H1 (cell line): ENCODE results near the gene HPN. TPM values are rescaled to one million over a fixed set of nuclear protein-coding genes. Genes with fewer than 3 reads are reported as not detected.

ENCODE experiments used
- CTCF ChIA-PET: fragments of 300-600 bp; sonication (Branson Sonifier 250); formaldehyde crosslinking; loops from one replicate; lab custom pipeline; 2021; ENCODE audit not compliant: partially characterized antibody; lab: Charles Lee
- POLR2A ChIA-PET: fragments of 300-600 bp; sonication (Branson Sonifier 250); formaldehyde crosslinking; loops from one replicate; lab custom pipeline; 2021; ENCODE audit warnings: inconsistent platforms; ENCODE audit not compliant: partially characterized antibody; lab: Charles Lee
- DNase-seq, 2 experiments: peaks; one replicate each; pipeline versions ENCODE4 v3.0.0 to v3.0.0-alpha.2; 2010 to 2022; ENCODE audit warnings: low spot score in 2 of 2, low read depth in 1 of 2, mixed read lengths in 1 of 2
- FAIRE-seq: peaks from 2 replicates; lab custom pipeline; 2011; peaks lifted over from hg19 to GRCh38; lab: Jason Lieb, UNC
- H2AFZ ChIP-seq: 2 replicates; pipeline ENCODE4 v1.8.1; 2012; ENCODE audit warnings: low read length, inconsistent platforms
- H2AK5ac ChIP-seq: 2 replicates; pipeline ENCODE4 v1.6.1; 2013; ENCODE audit warnings: low read depth, low read length
- H2BK120ac ChIP-seq: replicated peaks from 2 replicates; pipeline ENCODE3; 2013; ENCODE audit warnings: low read depth, low read length, inconsistent platforms
- H2BK12ac ChIP-seq: 2 replicates; pipeline ENCODE4 v1.6.1; 2013; ENCODE audit warnings: low read depth, low read length
- H2BK15ac ChIP-seq: 2 replicates; pipeline ENCODE4 v1.6.1; 2013; ENCODE audit warnings: low read length
- H2BK20ac ChIP-seq: 2 replicates; pipeline ENCODE4 v1.6.1; 2013; ENCODE audit warnings: low read length
- H2BK5ac ChIP-seq: 2 replicates; pipeline ENCODE4 v1.6.1; 2013; ENCODE audit warnings: low read depth, low read length
- H3K14ac ChIP-seq: 2 replicates; pipeline ENCODE4 v1.6.1; 2013; ENCODE audit warnings: inconsistent platforms; ENCODE audit not compliant: insufficient read length
- H3K18ac ChIP-seq: 2 replicates; pipeline ENCODE4 v1.6.1; 2013; ENCODE audit warnings: low read length; ENCODE audit errors: extremely low read depth
- H3K23ac ChIP-seq: 2 replicates; pipeline ENCODE4 v1.6.1; 2013; ENCODE audit warnings: inconsistent platforms; ENCODE audit not compliant: insufficient read length
- H3K23me2 ChIP-seq: 2 replicates; pipeline ENCODE4 v1.6.1; 2013; ENCODE audit warnings: low read depth, low read length
- H3K27ac ChIP-seq: 2 replicates; pipeline ENCODE4 v1.6.1; 2011; ENCODE audit warnings: low read depth, low read length, inconsistent platforms
- H3K27me3 ChIP-seq, 4 experiments: replicated peaks in 1 of 4; 1 replicate in 1 of 4; 2 replicates in 3 of 4; pipeline versions ENCODE4 v1.6.1 to v1.8.1; 2011 to 2013; ENCODE audit warnings: low read length in 3 of 4, mild to moderate bottlenecking in 3 of 4, inconsistent platforms in 2 of 4, mixed read lengths in 2 of 4, moderate library complexity in 1 of 4; ENCODE audit not compliant: control insufficient read depth in 3 of 4, insufficient read depth in 3 of 4; ENCODE audit errors: extremely low read depth in 1 of 4
- H3K36me3 ChIP-seq, 4 experiments: 2 replicates each; pipeline versions ENCODE4 v1.6.1 to v1.8.1; 2011 to 2013; ENCODE audit warnings: mild to moderate bottlenecking in 4 of 4, low read length in 3 of 4, moderate library complexity in 2 of 4, control low read depth in 1 of 4, inconsistent platforms in 1 of 4; ENCODE audit not compliant: insufficient read depth in 4 of 4, control insufficient read depth in 2 of 4
- H3K4ac ChIP-seq: replicated peaks from 2 replicates; pipeline ENCODE3; 2013; ENCODE audit warnings: low read length, low read depth, mixed read lengths, inconsistent platforms; ENCODE audit not compliant: insufficient read length
- H3K4me1 ChIP-seq, 4 experiments: replicated peaks in 1 of 4; 1 replicate in 1 of 4; 2 replicates in 3 of 4; pipeline versions ENCODE4 v1.6.1 to v1.8.1; 2011 to 2013; ENCODE audit warnings: low read length in 3 of 4, inconsistent platforms in 2 of 4, mixed read lengths in 1 of 4; ENCODE audit not compliant: insufficient read depth in 4 of 4, control insufficient read depth in 3 of 4
- H3K4me2 ChIP-seq, 2 experiments: 2 replicates each; pipeline versions ENCODE4 v1.6.1 to v1.8.1; 2011 to 2013; ENCODE audit warnings: low read depth in 2 of 2, low read length in 2 of 2, control low read depth in 1 of 2, inconsistent platforms in 1 of 2, mild to moderate bottlenecking in 1 of 2; ENCODE audit not compliant: insufficient read depth in 1 of 2
- H3K4me3 ChIP-seq, 4 experiments: fragments of 200-600, 300-600 bp in 1 of 4; sonication (generic), shearing (Covaris generic), sonication (Bioruptor Twin) in 1 of 4; 2 replicates each; pipeline versions ENCODE4 v1.5.1 to v1.8.1; 2011 to 2016; ENCODE audit warnings: low read length in 4 of 4, low read depth in 3 of 4, control low read depth in 2 of 4, inconsistent platforms in 2 of 4, mild to moderate bottlenecking in 2 of 4, mixed read lengths in 1 of 4, moderate library complexity in 1 of 4; ENCODE audit not compliant: insufficient read depth in 2 of 4; ENCODE audit errors: extremely low read depth in 1 of 4
- H3K56ac ChIP-seq: replicated peaks from 2 replicates; pipeline ENCODE3; 2013; ENCODE audit warnings: low read depth, mild to moderate bottlenecking, mixed read lengths, low read length, inconsistent platforms; ENCODE audit not compliant: insufficient read length
- H3K79me1 ChIP-seq: 2 replicates; pipeline ENCODE4 v1.6.1; 2013; ENCODE audit warnings: low read depth, low read length, control low read depth
- H3K79me2 ChIP-seq, 2 experiments: 2 replicates each; pipeline versions ENCODE4 v1.6.1 to v1.8.1; 2012 to 2013; ENCODE audit warnings: low read length in 2 of 2, mild to moderate bottlenecking in 2 of 2, inconsistent platforms in 1 of 2; ENCODE audit not compliant: insufficient read depth in 2 of 2, control insufficient read depth in 1 of 2
- H3K9ac ChIP-seq, 4 experiments: replicated peaks in 1 of 4; 1 replicate in 1 of 4; 2 replicates in 3 of 4; pipeline versions ENCODE4 v1.6.1 to v1.8.1; 2011 to 2013; ENCODE audit warnings: low read depth in 3 of 4, low read length in 3 of 4, control low read depth in 2 of 4, mild to moderate bottlenecking in 2 of 4, moderate library complexity in 2 of 4, inconsistent platforms in 1 of 4; ENCODE audit errors: extremely low read depth in 1 of 4
- H3K9me3 ChIP-seq, 2 experiments: 2 replicates each; pipeline versions ENCODE4 v1.6.1 to v1.8.1; 2012 to 2013; ENCODE audit warnings: mild to moderate bottlenecking in 2 of 2, moderate library complexity in 2 of 2, control low read depth in 1 of 2, inconsistent platforms in 1 of 2, low read depth in 1 of 2, low read length in 1 of 2, mixed read lengths in 1 of 2; ENCODE audit not compliant: insufficient read depth in 2 of 2
- H4K20me1 ChIP-seq, 2 experiments: replicated peaks in 1 of 2; 2 replicates each; pipeline versions ENCODE3 to v1.8.1; 2011 to 2013; ENCODE audit warnings: inconsistent platforms in 2 of 2, low read length in 2 of 2, mild to moderate bottlenecking in 1 of 2; ENCODE audit not compliant: insufficient read depth in 2 of 2, control insufficient read depth in 1 of 2
- H4K5ac ChIP-seq: 2 replicates; pipeline ENCODE4 v1.6.1; 2013; ENCODE audit warnings: low read length, low read depth, mixed read lengths, inconsistent platforms; ENCODE audit not compliant: insufficient read length
- H4K8ac ChIP-seq: 2 replicates; pipeline ENCODE4 v1.8.0; 2013; ENCODE audit warnings: mild to moderate bottlenecking, moderate library complexity, low read length, inconsistent platforms; ENCODE audit not compliant: insufficient read depth; ENCODE audit errors: extremely low read depth
- H4K91ac ChIP-seq: replicated peaks from 2 replicates; pipeline ENCODE3; 2013; ENCODE audit warnings: low read length, mixed read lengths, inconsistent platforms; ENCODE audit not compliant: insufficient read length
- CHD1 ChIP-seq: IDR thresholded peaks from 2 replicates; pipeline ENCODE4 v1.6.1; 2012; ENCODE audit warnings: low read depth, low read length, improper control_type of control experiment
- EGR1 ChIP-seq: IDR thresholded peaks from 2 replicates; pipeline ENCODE4 v1.6.1; 2011; ENCODE audit warnings: low read depth, low read length, borderline replicate concordance
- GABPA ChIP-seq: IDR thresholded peaks from 2 replicates; pipeline ENCODE4 v1.6.1; 2011; ENCODE audit warnings: mild to moderate bottlenecking, low read length, moderate library complexity, borderline replicate concordance; ENCODE audit not compliant: insufficient read depth
- GTF2F1 ChIP-seq: IDR thresholded peaks from 2 replicates; pipeline ENCODE4 v1.6.1; 2012; ENCODE audit warnings: low read depth, low read length, improper control_type of control experiment, borderline replicate concordance
- KDM1A ChIP-seq: fragments of 200-600, 300-600 bp; sonication (generic); IDR thresholded peaks from 2 replicates; pipeline ENCODE4 v1.7.1; 2016; ENCODE audit warnings: mild to moderate bottlenecking, low read length, borderline replicate concordance
- KDM5A ChIP-seq: fragments of 200-600 bp; IDR thresholded peaks from 2 replicates; pipeline ENCODE4 v1.7.1; 2012; ENCODE audit warnings: mild to moderate bottlenecking, low read length, inconsistent platforms, mixed read lengths
- PHF8 ChIP-seq: fragments of 200-600 bp; sonication (generic); conservative IDR thresholded peaks from 2 replicates; pipeline ENCODE4 v1.7.1; 2012; ENCODE audit warnings: low read depth, mild to moderate bottlenecking, inconsistent platforms, low read length, moderate library complexity
- POLR2A ChIP-seq, 2 experiments: IDR thresholded peaks; 1 replicate in 1 of 2; 2 replicates in 1 of 2; pipeline ENCODE4 v1.6.1; 2011; ENCODE audit warnings: low read depth in 2 of 2, low read length in 2 of 2, mild to moderate bottlenecking in 2 of 2; ENCODE audit errors: control extremely low read depth in 1 of 2
- RFX5 ChIP-seq: IDR thresholded peaks from 2 replicates; pipeline ENCODE4 v1.6.1; 2011; ENCODE audit warnings: low read depth, low read length, improper control_type of control experiment, borderline replicate concordance
- SIRT6 ChIP-seq: IDR thresholded peaks from one replicate; pipeline ENCODE4 v1.7.1; 2012; ENCODE audit warnings: low read length, inconsistent platforms
- USF2 ChIP-seq: IDR thresholded peaks from 2 replicates; pipeline ENCODE4 v1.6.1; 2011; ENCODE audit warnings: low read length, improper control_type of control experiment
- YY1 ChIP-seq: IDR thresholded peaks from 2 replicates; pipeline ENCODE4 v1.6.1; 2011; ENCODE audit warnings: low read depth, mild to moderate bottlenecking, low read length
- WGBS, 2 experiments: shearing (Covaris generic) in 1 of 2; methylation state at CpG; one replicate each; pipeline versions ENCODE4 v1.1.6 to v1.1.7; 2013 to 2015; ENCODE audit warnings: low lambda C conversion rate in 2 of 2, mixed read lengths in 2 of 2, inconsistent platforms in 1 of 2, low coverage in 1 of 2, missing lambda C conversion rate in 1 of 2; ENCODE audit not compliant: insufficient replicate concordance in 2 of 2, insufficient coverage in 1 of 2, insufficient read length in 1 of 2; ENCODE audit errors: extremely low coverage in 1 of 2, missing lambda C conversion rate in 1 of 2; 5-methylcytosine and 5-hydroxymethylcytosine counted together
- polyA plus RNA-seq, 7 experiments: library from polyadenylated mRNA; depleted of rRNA in 3 of 7; stranded (reverse) in 5 of 7; unstranded in 2 of 7; fragments of >200 nt in 5 of 7; fragments of 200-250 nt in 2 of 7; gene quantifications; 1 replicate in 5 of 7; 2 replicates in 1 of 7; 4 replicates in 1 of 7; pipeline versions ENCODE4 v1.2.1 to v1.2.3, GENCODE V29; 2011 to 2013; ENCODE audit warnings: missing spikeins in 2 of 7, mixed read lengths in 2 of 7
- total RNA-seq: library from RNA; stranded (reverse); fragmentation: NEBNext Ultra II Directional; extraction: Animal tissue kit (Norgen Biotek cat#: 25700); gene quantifications from 2 replicates; pipeline ENCODE4 v1.2.1, GENCODE V29; 2021
- TF ChIP-seq, protein P1 (sequence below): IDR thresholded peaks from 2 replicates; pipeline ENCODE4 v1.6.1; 2011; ENCODE audit warnings: low read depth, mild to moderate bottlenecking, low read length; ENCODE audit not compliant: insufficient read depth

HPN gene
- total and polyA plus RNA-seq, 2 of the 8 experiments (the other 6 are each of a cell fraction or from before 2014, with no cell fraction given), result 14.7 to 33.7 TPM

GRCh38 chr19:35076657-35077056 lies 35.1 kb downstream of the HPN start:
- DNase-seq, result no peak

More at GRCh38 chr19:35076657-35077056, 35.1 kb downstream of the HPN start:
- Histone ChIP-seq H2BK5ac (no peak overlapping the region), H3K23ac (no peak overlapping the region), H2AFZ (no peak overlapping the region), H3K18ac (no peak overlapping the region), H2BK20ac (no peak overlapping the region), H2BK12ac (no peak overlapping the region)
- no peak for TF ChIP-seq RFX5
- TF ChIP-seq GABPA, result no peak
- no peak for TF ChIP-seq KDM5A
- no peak for TF ChIP-seq YY1
- no peak for TF ChIP-seq CHD1
- no peak for TF ChIP-seq PHF8
- no peak for TF ChIP-seq POLR2A (IDR thresholded peaks at IDR 0.05; ENCODE audit: control extremely low read depth in 1 of 2, low read depth in 2 of 2, low read length in 2 of 2)
- TF ChIP-seq GTF2F1, result no peak
- TF ChIP-seq KDM1A, result no peak
- no peak for TF ChIP-seq EGR1
- TF ChIP-seq SIRT6, result no peak
- TF ChIP-seq, protein P1, sequence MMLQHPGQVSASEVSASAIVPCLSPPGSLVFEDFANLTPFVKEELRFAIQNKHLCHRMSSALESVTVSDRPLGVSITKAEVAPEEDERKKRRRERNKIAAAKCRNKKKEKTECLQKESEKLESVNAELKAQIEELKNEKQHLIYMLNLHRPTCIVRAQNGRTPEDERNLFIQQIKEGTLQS, result no peak
- TF ChIP-seq USF2, result no peak
- TF ChIP-seq, all 59 proteins: peak for 0
- H3K4me3 ChIP-seq, result no peak overlapping the region
- ChIA-PET CTCF (interaction anchor here (0.7 kb wide), 1 partner anchor 33 kb away, joined by 3 read pairs; no protein-coding TSS in a partner anchor), POLR2A (no interaction called here)
- no peaks in the 10 kb centered on the region for H3K79me2 ChIP-seq
- H4K91ac ChIP-seq, result no peak overlapping the region
- H2AK5ac ChIP-seq, result no peak overlapping the region
- H2BK120ac ChIP-seq, result no peak overlapping the region
- H3K4ac ChIP-seq, result no peak overlapping the region
- H3K4me1 ChIP-seq, result peaks cover 0 to 2% (median 0%) of the 10 kb centered on the region in 4 experiments; a peak in 1 of 7 replicates
- peak overlapping the region; percentile 22 for H4K8ac ChIP-seq
- H3K4me2 ChIP-seq, result no peak overlapping the region
- no peak overlapping the region for H3K27ac ChIP-seq
- no peaks in the 10 kb centered on the region for H3K9me3 ChIP-seq
- no peaks in the 10 kb centered on the region; a peak in 2 of 7 replicates for H3K27me3 ChIP-seq
- no peaks in the 10 kb centered on the region for H3K36me3 ChIP-seq
- no peaks in the 10 kb centered on the region for H4K20me1 ChIP-seq
- no peak overlapping the region; the same call in 1 of the 2 replicates for H2BK15ac ChIP-seq
- FAIRE-seq, result no peak
- H3K14ac ChIP-seq, result no peak overlapping the region
- no peak overlapping the region for H3K56ac ChIP-seq
- H3K79me1 ChIP-seq, result no peaks in the 10 kb centered on the region
- no peak overlapping the region for H4K5ac ChIP-seq
- H3K9ac ChIP-seq, result no peak overlapping the region
- no peaks in the 10 kb centered on the region; the same call in 1 of the 2 replicates for H3K23me2 ChIP-seq
- 78% methylated on average over 7 of the region's 8 CpGs; no CpG with 5 or more reads in 1 of the 2 experiments for WGBS, 2 experiments
